Dendritic cell treated with granulocyte-macrophage colony-stimulating factor and Interleukin-4, amounts not matched to agents 40 ng/mL and 50 ng/mL, for 4 days (primary cell): Measurements from ENCODE around the gene CA10.

Experiments
- H3K27ac Mint-ChIP-seq: one replicate; pipeline ENCODE4 v1.8.0; 2022; ENCODE audit warnings: mild to moderate bottlenecking, mixed read lengths
- H3K27me3 Mint-ChIP-seq: one replicate; pipeline ENCODE4 v1.8.0; 2022; ENCODE audit warnings: mild to moderate bottlenecking, mixed read lengths
- H3K36me3 Mint-ChIP-seq: one replicate; pipeline ENCODE4 v1.8.0; 2022; ENCODE audit warnings: low read depth, mixed read lengths
- H3K4me1 Mint-ChIP-seq: one replicate; pipeline ENCODE4 v1.8.0; 2022; ENCODE audit warnings: low read depth, mixed read lengths
- H3K4me3 Mint-ChIP-seq: one replicate; pipeline ENCODE4 v1.8.0; 2022; ENCODE audit warnings: mild to moderate bottlenecking, moderate library complexity, mixed read lengths
- H3K9me3 Mint-ChIP-seq: one replicate; pipeline ENCODE4 v1.8.0; 2022; ENCODE audit warnings: mixed read lengths
- intact Hi-C: fragments of 100-400 bp; cut with micrococcal nuclease; formaldehyde crosslinking; loops from one replicate; pipeline ENCODE4 v1.15.0; 2022

The CA10 gene

GRCh38 chr17:51721730-51722129 lies 436.8 kb downstream of the CA10 start:
- intact Hi-C loops = no loop called here
- H3K27me3 Mint-ChIP-seq = no peaks in the 10 kb centered on the region
- no peak overlapping the region for H3K27ac Mint-ChIP-seq
- no peaks in the 10 kb centered on the region for H3K36me3 Mint-ChIP-seq
- no peaks in the 10 kb centered on the region for H3K4me1 Mint-ChIP-seq
- no peak overlapping the region for H3K4me3 Mint-ChIP-seq
- H3K9me3 Mint-ChIP-seq = no peaks in the 10 kb centered on the region

DNA sequence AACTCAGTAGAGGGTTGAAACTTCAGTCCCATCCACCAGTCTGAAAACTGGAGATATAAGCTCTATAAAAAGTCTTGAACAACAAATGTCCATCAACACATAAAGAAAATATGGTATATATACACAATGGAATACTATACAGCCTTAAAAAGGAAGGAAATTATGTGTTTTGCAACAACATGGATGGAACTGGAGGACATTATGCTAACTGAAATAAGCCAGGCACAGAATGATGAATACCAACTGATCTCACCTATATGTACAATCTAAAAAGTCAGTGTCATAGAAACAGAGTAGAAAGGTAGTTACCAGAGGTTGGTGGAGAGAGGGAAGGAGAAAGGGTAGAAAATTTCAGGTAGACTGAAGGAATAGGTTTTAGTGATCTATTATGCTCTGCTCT lies 438.1 kb downstream of the CA10 start:
- H3K9me3 Mint-ChIP-seq = no peaks in the 10 kb centered on the region

DNA sequence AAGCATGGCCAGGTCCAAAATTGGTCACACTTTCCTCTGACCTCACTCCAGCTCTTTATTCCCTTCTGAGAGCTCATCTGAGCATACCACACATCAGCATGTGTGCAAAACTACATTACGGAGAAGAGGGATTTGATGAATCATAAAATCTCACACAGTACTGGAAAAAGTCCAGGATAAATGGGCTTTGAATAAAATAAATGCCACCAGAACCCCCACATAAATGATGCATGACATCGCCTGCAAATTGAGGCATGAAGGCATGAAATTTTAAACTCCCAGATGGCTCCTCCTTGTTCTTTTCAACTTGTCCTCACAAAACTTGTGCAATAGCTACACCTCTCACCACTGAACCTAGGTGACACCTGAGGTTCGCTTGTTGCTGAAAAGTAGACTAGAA lies 439.5 kb downstream of the CA10 start:
- H3K4me1 Mint-ChIP-seq = no peaks in the 10 kb centered on the region
- no peaks in the 10 kb centered on the region for H3K9me3 Mint-ChIP-seq
- no peaks in the 10 kb centered on the region for H3K27me3 Mint-ChIP-seq
- H3K4me3 Mint-ChIP-seq = no peak overlapping the region
- no peaks in the 10 kb centered on the region for H3K36me3 Mint-ChIP-seq
- H3K27ac Mint-ChIP-seq = no peak overlapping the region
- intact Hi-C loops = no loop called here

More for the DNA sequence above, 438.1 kb downstream of the CA10 start:
- no peaks in the 10 kb centered on the region for H3K36me3 Mint-ChIP-seq
- no peak overlapping the region for H3K4me3 Mint-ChIP-seq
- no peak overlapping the region for H3K27ac Mint-ChIP-seq
- no peaks in the 10 kb centered on the region for H3K27me3 Mint-ChIP-seq
- H3K4me1 Mint-ChIP-seq = no peaks in the 10 kb centered on the region
- intact Hi-C loops = no loop called here

GRCh38 chr17:51711581-51711980 lies 446.9 kb downstream of the CA10 start:
- Mint-ChIP-seq H3K27ac (no peak overlapping the region), H3K9me3 (no peaks in the 10 kb centered on the region), H3K4me3 (no peak overlapping the region), H3K4me1 (no peaks in the 10 kb centered on the region), H3K36me3 (no peaks in the 10 kb centered on the region), H3K27me3 (no peaks in the 10 kb centered on the region)
- intact Hi-C loops = no loop called here

- intact Hi-C loops = no loop called here
- no peaks in the 10 kb centered on the region for H3K9me3 Mint-ChIP-seq
- H3K4me1 Mint-ChIP-seq = no peaks in the 10 kb centered on the region
- no peak overlapping the region for H3K27ac Mint-ChIP-seq
- H3K27me3 Mint-ChIP-seq = no peaks in the 10 kb centered on the region
- H3K4me3 Mint-ChIP-seq = no peak overlapping the region
- no peaks in the 10 kb centered on the region for H3K36me3 Mint-ChIP-seq
Measured at GRCh38 chr17:51710634-51710979, 447.9 kb downstream of the CA10 start.

- H3K27ac Mint-ChIP-seq = no peak overlapping the region
Measured at GRCh38 chr17:51709694-51710633, 448.6 kb downstream of the CA10 start.

DNA sequence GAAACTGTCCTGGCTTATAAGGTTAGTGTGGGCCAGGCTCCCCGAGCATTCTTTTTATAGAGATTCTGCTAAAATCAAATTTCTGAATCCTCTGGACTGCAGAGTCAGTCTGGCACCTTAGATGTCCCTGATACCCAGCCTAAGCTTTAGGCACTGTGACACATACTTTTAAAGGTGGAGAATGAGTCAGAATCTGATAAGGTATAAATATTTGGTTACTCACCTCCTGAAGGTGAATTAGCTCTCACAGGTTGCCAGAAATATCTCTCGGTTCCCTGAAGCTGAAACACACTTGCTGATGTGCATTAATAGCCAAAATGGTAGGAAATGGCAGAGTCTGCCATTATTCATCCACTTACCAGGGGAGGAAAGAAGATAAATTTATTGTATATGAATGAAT lies 451.3 kb downstream of the CA10 start:
- H3K27ac Mint-ChIP-seq = no peak overlapping the region
- no peak overlapping the region for H3K4me3 Mint-ChIP-seq
- no peaks in the 10 kb centered on the region for H3K4me1 Mint-ChIP-seq
- intact Hi-C loops = no loop called here
- H3K27me3 Mint-ChIP-seq = no peaks in the 10 kb centered on the region
- no peaks in the 10 kb centered on the region for H3K36me3 Mint-ChIP-seq
- H3K9me3 Mint-ChIP-seq = no peaks in the 10 kb centered on the region

More at GRCh38 chr17:51709694-51710633, 448.6 kb downstream of the CA10 start:
- no peaks in the 10 kb centered on the region for H3K9me3 Mint-ChIP-seq
- no peaks in the 10 kb centered on the region for H3K4me1 Mint-ChIP-seq
- H3K4me3 Mint-ChIP-seq = no peak overlapping the region
- H3K27me3 Mint-ChIP-seq = no peaks in the 10 kb centered on the region
- intact Hi-C loops = no loop called here
- H3K36me3 Mint-ChIP-seq = no peaks in the 10 kb centered on the region

- H3K9me3 Mint-ChIP-seq = no peaks in the 10 kb centered on the region
- no peak overlapping the region for H3K27ac Mint-ChIP-seq
- no peaks in the 10 kb centered on the region for H3K36me3 Mint-ChIP-seq
- H3K4me3 Mint-ChIP-seq = no peak overlapping the region
- no peaks in the 10 kb centered on the region for H3K4me1 Mint-ChIP-seq
- intact Hi-C loops = no loop called here
- no peaks in the 10 kb centered on the region for H3K27me3 Mint-ChIP-seq
Measured at GRCh38 chr17:51706093-51706492, 452.4 kb downstream of the CA10 start.

GRCh38 chr17:51703361-51704341 lies 454.9 kb downstream of the CA10 start:
- no peak overlapping the region for H3K4me3 Mint-ChIP-seq

GRCh38 chr17:51702963-51703360 lies 455.6 kb downstream of the CA10 start:
- Mint-ChIP-seq H3K27ac (no peak overlapping the region), H3K9me3 (no peaks in the 10 kb centered on the region), H3K27me3 (no peaks in the 10 kb centered on the region), H3K4me1 (no peaks in the 10 kb centered on the region), H3K4me3 (no peak overlapping the region), H3K36me3 (no peaks in the 10 kb centered on the region)
- intact Hi-C loops = no loop called here

More at GRCh38 chr17:51703361-51704341, 454.9 kb downstream of the CA10 start:
- no peaks in the 10 kb centered on the region for H3K36me3 Mint-ChIP-seq
- no peaks in the 10 kb centered on the region for H3K27me3 Mint-ChIP-seq
- intact Hi-C loops = no loop called here
- H3K27ac Mint-ChIP-seq = no peak overlapping the region
- H3K4me1 Mint-ChIP-seq = no peaks in the 10 kb centered on the region
- no peaks in the 10 kb centered on the region for H3K9me3 Mint-ChIP-seq

DNA sequence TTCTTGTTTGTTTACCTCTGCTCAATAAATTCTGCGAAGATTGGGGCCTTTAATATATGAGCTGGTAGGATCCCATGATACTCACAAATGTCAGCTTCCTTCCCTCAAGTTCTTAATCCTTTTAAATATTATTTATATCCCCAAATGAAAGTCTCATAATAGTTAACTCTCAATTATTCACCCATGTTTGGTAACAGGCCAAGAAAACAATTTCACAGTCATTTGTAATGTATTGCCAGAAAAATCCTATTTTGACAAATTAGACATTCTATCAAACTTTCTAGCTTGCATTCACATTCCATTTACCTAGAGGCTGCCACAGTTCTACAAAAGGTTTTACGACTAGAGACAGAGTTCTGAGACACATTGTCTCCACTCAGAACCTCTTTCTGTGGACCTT lies 457.0 kb downstream of the CA10 start:
- Mint-ChIP-seq H3K4me3 (no peak overlapping the region), H3K36me3 (no peaks in the 10 kb centered on the region), H3K27ac (no peak overlapping the region), H3K9me3 (no peaks in the 10 kb centered on the region), H3K4me1 (no peaks in the 10 kb centered on the region), H3K27me3 (no peaks in the 10 kb centered on the region)
- intact Hi-C loops = no loop called here

DNA sequence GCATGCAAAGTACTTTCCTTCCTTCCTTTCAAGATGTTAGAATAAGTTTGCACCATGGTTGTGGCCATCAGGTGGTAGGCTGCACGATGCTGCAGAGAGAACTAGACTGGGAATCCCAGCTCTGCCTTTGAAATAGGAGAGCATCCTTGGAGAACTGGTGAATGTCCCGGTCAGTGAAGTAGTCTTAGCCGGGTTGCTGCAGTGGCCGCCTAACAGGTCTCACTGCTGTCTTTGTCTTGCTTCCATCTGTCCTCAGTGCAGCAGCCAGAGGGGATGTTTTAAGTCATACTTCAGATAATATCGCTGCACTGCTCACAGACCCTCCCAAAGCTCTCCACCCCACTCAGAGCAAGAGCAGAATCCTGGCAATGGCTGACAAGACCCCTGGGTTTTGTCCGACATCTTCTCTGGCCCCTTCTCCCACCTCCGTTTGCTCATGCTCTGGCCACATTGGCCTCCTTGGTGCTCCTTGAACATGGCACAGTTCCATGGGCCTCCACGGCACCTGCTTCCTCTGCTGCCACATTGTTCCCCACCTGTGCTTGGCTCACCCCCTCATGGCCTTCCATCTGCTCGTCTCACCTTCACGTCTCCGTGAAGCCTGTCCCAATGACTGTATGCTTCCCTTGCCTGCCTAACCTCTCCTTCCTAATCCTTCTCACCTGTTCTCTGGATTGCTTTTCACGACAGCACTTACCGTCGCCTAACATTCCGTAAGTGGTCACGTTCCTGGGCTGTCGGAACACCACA lies 458.3 kb downstream of the CA10 start:
- intact Hi-C loops = no loop called here
- H3K4me3 Mint-ChIP-seq = no peak overlapping the region
- H3K36me3 Mint-ChIP-seq = no peaks in the 10 kb centered on the region
- no peaks in the 10 kb centered on the region for H3K9me3 Mint-ChIP-seq
- H3K27ac Mint-ChIP-seq = no peak overlapping the region
- no peaks in the 10 kb centered on the region for H3K4me1 Mint-ChIP-seq
- H3K27me3 Mint-ChIP-seq = no peaks in the 10 kb centered on the region

DNA sequence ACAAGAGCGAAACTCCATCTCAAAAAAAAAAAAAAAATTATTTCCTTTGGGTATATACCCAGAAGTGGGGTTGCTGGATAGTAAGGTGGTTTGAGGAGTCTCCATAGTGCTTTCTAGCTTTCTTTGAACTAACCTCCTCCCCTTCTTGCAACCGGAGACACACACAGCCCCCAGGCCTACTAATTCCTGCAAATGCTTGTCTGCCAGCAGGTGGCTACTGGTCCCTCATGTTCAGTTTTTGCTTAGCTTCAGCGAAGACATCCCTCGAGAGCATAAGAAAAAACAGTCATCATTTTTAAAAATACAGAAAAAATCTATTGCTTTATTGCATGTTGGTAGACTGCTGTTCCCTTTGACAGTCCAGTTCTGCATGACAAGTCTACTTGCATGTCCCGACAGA lies 459.2 kb downstream of the CA10 start:
- Mint-ChIP-seq H3K4me1 (no peaks in the 10 kb centered on the region), H3K4me3 (no peak overlapping the region), H3K36me3 (no peaks in the 10 kb centered on the region), H3K27ac (no peak overlapping the region), H3K9me3 (no peaks in the 10 kb centered on the region), H3K27me3 (no peaks in the 10 kb centered on the region)
- intact Hi-C loops = no loop called here
